K562 (cell line): Measurements from ENCODE around the gene LTBR. TPM values are rescaled to one million over a fixed set of nuclear protein-coding genes. Genes with fewer than 3 reads are reported as not detected.

Experiments
- BHLHE40 ChIP-seq: IDR thresholded peaks from 2 replicates; pipeline ENCODE4 v1.6.1; 2011; ENCODE audit warnings: low read length, improper control_type of control experiment
- CREM ChIP-seq: IDR thresholded peaks from 2 replicates; pipeline ENCODE4 v1.6.1; 2014; ENCODE audit warnings: antibody characterized with exemption, low read depth
- EGR1 ChIP-seq: fragments of 450-650 bp; conservative IDR thresholded peaks from 2 replicates; pipeline ENCODE4 v1.6.1; 2017; ENCODE audit warnings: mild to moderate bottlenecking
- FOXP1 ChIP-seq: sonication (generic); formaldehyde crosslinking; IDR thresholded peaks from 2 replicates; pipeline ENCODE4 v1.8.0; 2022; ENCODE audit warnings: mild to moderate bottlenecking, missing genetic modification reagents
- HLTF ChIP-seq: fragments of 450-650 bp; IDR thresholded peaks from 2 replicates; pipeline ENCODE4 v1.6.1; 2016
- L3MBTL2 ChIP-seq: fragments of 450-650 bp; IDR thresholded peaks from 2 replicates; pipeline ENCODE4 v1.6.1; 2016; ENCODE audit warnings: mild to moderate bottlenecking, moderate library complexity
- PCBP2 ChIP-seq: fragments of 200-400 bp; formaldehyde crosslinking; IDR thresholded peaks from 2 replicates; pipeline ENCODE4 v1.6.1; 2018; ENCODE audit warnings: low read length, low read depth, mild to moderate bottlenecking, moderate library complexity; ENCODE audit not compliant: poor library complexity, severe bottlenecking
- POLR3G ChIP-seq: IDR thresholded peaks from 2 replicates; pipeline ENCODE4 v1.6.1; 2011; ENCODE audit not compliant: insufficient read length, insufficient replicate concordance; ENCODE audit errors: extremely low read depth
- SREBF1 ChIP-seq: fragments of 150-350 bp; IDR thresholded peaks from 2 replicates; pipeline ENCODE4 v1.6.1; 2014; ENCODE audit warnings: antibody characterized with exemption, low read depth, low read length, borderline replicate concordance
- TEAD1 ChIP-seq, 2 experiments: fragments of 450-650 bp in 1 of 2; sonication (generic) in 1 of 2; formaldehyde crosslinking; IDR thresholded peaks; 2 replicates each; pipeline versions ENCODE4 v1.4.0 to v1.8.0; 2020 to 2022; ENCODE audit warnings: mild to moderate bottlenecking in 2 of 2, missing genetic modification reagents in 1 of 2
- TEAD2 ChIP-seq: fragments of 450-650 bp; IDR thresholded peaks from 2 replicates; pipeline ENCODE4 v1.6.1; 2016; ENCODE audit warnings: missing genetic modification characterization, control low read depth, missing compliant biosample characterization
- TEAD4 ChIP-seq, 2 experiments: sonication (generic) in 1 of 2; formaldehyde crosslinking in 1 of 2; IDR thresholded peaks; 2 replicates each; pipeline versions ENCODE4 v1.6.1 to v1.8.0; 2012 to 2022; ENCODE audit warnings: borderline replicate concordance in 1 of 2, inconsistent platforms in 1 of 2, low read length in 1 of 2, mild to moderate bottlenecking in 1 of 2, missing genetic modification reagents in 1 of 2
- ZNF232 ChIP-seq: sonication (generic); formaldehyde crosslinking; IDR thresholded peaks from 2 replicates; pipeline ENCODE4 v1.8.0; 2022; ENCODE audit warnings: mild to moderate bottlenecking, missing genetic modification reagents
- ZNF431 ChIP-seq: sonication (generic); formaldehyde crosslinking; IDR thresholded peaks from 2 replicates; pipeline ENCODE4 v1.8.0; 2022; ENCODE audit warnings: mild to moderate bottlenecking, missing genetic modification reagents
- polyA plus RNA-seq, 8 experiments: library from polyadenylated mRNA; depleted of rRNA in 4 of 8; stranded (reverse) in 5 of 8; unstranded in 3 of 8; fragments of >200 nt; fragmentation: Nextera tagmentation in 2 of 8; fragmentation: Illumina TruSeq in 1 of 8; extraction: Ambion mirVana in 2 of 8; extraction: Trizol in 1 of 8; gene quantifications; 2 replicates each; pipeline versions ENCODE4 v1.2.1 to v1.2.3, GENCODE V29; 2011 to 2014; ENCODE audit warnings: inconsistent platforms in 1 of 8, missing spikeins in 1 of 8
- total RNA-seq, 7 experiments: library from RNA; depleted of rRNA in 6 of 7; stranded (reverse); fragments of >200 nt in 6 of 7; fragmentation: Illumina TruSeq in 2 of 7; extraction: Trizol in 2 of 7; gene quantifications; 2 replicates each; pipeline versions ENCODE4 v1.2.1 to v1.2.3, GENCODE V29; 2011 to 2021; ENCODE audit warnings: low replicate concordance in 1 of 7
- TF ChIP-seq, protein P1 (sequence below): fragments of 450-650 bp; IDR thresholded peaks from 2 replicates; pipeline ENCODE4 v1.6.1; 2017; ENCODE audit warnings: antibody characterized with exemption, mild to moderate bottlenecking
- TF ChIP-seq, protein P2 (sequence below): sonication (generic); formaldehyde crosslinking; IDR thresholded peaks from 2 replicates; pipeline ENCODE4 v1.8.0; 2022; ENCODE audit warnings: mild to moderate bottlenecking, missing genetic modification reagents
- TF ChIP-seq, protein P3 (sequence below), 2 experiments: fragments of 450-650 bp; IDR thresholded peaks; 2 replicates each; pipeline ENCODE4 v1.6.1; 2018; ENCODE audit warnings: mild to moderate bottlenecking in 2 of 2, low read depth in 1 of 2; ENCODE audit not compliant: partially characterized antibody in 2 of 2
- TF ChIP-seq, protein P4 (sequence below): sonication (generic); formaldehyde crosslinking; IDR thresholded peaks from 2 replicates; pipeline ENCODE4 v1.9.0; 2022; ENCODE audit warnings: mild to moderate bottlenecking, missing genetic modification reagents

The LTBR gene
- total and polyA plus RNA-seq, 9 of the 15 experiments (the other 6 are each of a cell fraction or from before 2014, with no cell fraction given), result 0.96 to 69.0 (median 35.3) TPM

DNA sequence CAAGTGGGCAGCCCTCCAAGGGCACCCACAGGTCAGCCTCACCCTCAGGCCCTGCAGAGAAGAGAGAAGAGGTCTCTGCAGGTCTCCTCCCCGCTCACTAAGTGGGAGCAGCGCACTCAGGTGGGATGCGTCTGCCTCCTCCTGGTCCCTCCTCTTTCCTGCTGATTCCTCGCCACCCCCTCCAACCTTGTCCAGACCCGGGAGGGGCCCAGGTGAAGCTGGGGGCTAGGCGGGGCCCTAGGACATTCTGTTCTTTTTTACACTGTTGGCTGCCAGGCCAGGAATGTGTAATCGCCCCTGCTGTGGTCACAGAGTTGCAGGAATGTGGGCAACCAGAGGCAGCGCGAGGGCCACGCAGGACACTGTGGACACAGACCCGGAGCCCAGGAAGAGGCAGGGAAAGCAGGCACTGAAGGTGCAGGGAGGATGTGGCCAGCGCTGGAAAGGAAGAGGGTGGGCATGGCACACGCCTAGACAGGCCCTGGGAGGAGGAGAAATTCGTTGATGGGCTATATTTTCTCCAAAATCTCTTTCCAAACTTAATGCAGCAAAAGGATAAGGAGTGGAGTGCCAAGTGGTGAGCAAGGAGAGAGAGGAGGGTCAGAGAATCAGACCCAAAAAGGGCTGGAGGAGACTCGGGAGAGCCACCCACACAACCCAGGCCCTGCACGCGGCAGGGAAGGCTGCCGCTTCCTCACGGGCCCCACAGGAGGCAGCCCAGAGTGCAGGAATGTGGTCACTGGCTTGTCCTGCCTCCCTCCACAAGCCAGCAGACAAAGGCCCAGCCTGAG is 7.7 kb upstream of the LTBR start (continued):
- TF ChIP-seq, protein P1, sequence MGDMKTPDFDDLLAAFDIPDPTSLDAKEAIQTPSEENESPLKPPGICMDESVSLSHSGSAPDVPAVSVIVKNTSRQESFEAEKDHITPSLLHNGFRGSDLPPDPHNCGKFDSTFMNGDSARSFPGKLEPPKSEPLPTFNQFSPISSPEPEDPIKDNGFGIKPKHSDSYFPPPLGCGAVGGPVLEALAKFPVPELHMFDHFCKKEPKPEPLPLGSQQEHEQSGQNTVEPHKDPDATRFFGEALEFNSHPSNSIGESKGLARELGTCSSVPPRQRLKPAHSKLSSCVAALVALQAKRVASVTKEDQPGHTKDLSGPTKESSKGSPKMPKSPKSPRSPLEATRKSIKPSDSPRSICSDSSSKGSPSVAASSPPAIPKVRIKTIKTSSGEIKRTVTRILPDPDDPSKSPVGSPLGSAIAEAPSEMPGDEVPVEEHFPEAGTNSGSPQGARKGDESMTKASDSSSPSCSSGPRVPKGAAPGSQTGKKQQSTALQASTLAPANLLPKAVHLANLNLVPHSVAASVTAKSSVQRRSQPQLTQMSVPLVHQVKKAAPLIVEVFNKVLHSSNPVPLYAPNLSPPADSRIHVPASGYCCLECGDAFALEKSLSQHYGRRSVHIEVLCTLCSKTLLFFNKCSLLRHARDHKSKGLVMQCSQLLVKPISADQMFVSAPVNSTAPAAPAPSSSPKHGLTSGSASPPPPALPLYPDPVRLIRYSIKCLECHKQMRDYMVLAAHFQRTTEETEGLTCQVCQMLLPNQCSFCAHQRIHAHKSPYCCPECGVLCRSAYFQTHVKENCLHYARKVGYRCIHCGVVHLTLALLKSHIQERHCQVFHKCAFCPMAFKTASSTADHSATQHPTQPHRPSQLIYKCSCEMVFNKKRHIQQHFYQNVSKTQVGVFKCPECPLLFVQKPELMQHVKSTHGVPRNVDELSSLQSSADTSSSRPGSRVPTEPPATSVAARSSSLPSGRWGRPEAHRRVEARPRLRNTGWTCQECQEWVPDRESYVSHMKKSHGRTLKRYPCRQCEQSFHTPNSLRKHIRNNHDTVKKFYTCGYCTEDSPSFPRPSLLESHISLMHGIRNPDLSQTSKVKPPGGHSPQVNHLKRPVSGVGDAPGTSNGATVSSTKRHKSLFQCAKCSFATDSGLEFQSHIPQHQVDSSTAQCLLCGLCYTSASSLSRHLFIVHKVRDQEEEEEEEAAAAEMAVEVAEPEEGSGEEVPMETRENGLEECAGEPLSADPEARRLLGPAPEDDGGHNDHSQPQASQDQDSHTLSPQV, result 0 out of 2 replicates have a peak, but pooled peaks have one; percentile 13
- TF ChIP-seq, protein P2, sequence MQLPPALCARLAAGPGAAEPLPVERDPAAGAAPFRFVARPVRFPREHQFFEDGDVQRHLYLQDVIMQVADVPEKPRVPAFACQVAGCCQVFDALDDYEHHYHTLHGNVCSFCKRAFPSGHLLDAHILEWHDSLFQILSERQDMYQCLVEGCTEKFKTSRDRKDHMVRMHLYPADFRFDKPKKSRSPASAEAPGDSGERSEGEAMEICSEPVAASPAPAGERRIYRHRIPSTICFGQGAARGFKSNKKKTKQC (CRISPR knock-in tag), result 0 out of 2 replicates have a peak, but pooled peaks have one; percentile 41
- peak; percentile 28; the same call in 1 of the 2 replicates for TF ChIP-seq TEAD4 (IDR thresholded peaks at IDR 0.05; ENCODE audit: low read length)
- TF ChIP-seq TEAD4 (CRISPR knock-in tag; IDR thresholded peaks at IDR 0.05; ENCODE audit: borderline replicate concordance), result peak; percentile 89
- TF ChIP-seq TEAD1 (CRISPR knock-in tag; IDR thresholded peaks at IDR 0.05), result peak in 1 of 2 experiments; percentile 94; a peak in 1 of 4 replicates
- peak; percentile 84; the same call in 1 of the 2 replicates for TF ChIP-seq FOXP1 (CRISPR knock-in tag)
- TF ChIP-seq, protein P3, sequence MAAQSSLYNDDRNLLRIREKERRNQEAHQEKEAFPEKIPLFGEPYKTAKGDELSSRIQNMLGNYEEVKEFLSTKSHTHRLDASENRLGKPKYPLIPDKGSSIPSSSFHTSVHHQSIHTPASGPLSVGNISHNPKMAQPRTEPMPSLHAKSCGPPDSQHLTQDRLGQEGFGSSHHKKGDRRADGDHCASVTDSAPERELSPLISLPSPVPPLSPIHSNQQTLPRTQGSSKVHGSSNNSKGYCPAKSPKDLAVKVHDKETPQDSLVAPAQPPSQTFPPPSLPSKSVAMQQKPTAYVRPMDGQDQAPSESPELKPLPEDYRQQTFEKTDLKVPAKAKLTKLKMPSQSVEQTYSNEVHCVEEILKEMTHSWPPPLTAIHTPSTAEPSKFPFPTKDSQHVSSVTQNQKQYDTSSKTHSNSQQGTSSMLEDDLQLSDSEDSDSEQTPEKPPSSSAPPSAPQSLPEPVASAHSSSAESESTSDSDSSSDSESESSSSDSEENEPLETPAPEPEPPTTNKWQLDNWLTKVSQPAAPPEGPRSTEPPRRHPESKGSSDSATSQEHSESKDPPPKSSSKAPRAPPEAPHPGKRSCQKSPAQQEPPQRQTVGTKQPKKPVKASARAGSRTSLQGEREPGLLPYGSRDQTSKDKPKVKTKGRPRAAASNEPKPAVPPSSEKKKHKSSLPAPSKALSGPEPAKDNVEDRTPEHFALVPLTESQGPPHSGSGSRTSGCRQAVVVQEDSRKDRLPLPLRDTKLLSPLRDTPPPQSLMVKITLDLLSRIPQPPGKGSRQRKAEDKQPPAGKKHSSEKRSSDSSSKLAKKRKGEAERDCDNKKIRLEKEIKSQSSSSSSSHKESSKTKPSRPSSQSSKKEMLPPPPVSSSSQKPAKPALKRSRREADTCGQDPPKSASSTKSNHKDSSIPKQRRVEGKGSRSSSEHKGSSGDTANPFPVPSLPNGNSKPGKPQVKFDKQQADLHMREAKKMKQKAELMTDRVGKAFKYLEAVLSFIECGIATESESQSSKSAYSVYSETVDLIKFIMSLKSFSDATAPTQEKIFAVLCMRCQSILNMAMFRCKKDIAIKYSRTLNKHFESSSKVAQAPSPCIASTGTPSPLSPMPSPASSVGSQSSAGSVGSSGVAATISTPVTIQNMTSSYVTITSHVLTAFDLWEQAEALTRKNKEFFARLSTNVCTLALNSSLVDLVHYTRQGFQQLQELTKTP (IDR thresholded peaks at IDR 0.05; ENCODE audit: low read depth in 1 of 2, partially characterized antibody in 2 of 2), result no peak
- 0 out of 2 replicates have a peak, but pooled peaks have one; percentile 17 for TF ChIP-seq CREM
- TF ChIP-seq PCBP2, result no peak
- TF ChIP-seq, protein P4, sequence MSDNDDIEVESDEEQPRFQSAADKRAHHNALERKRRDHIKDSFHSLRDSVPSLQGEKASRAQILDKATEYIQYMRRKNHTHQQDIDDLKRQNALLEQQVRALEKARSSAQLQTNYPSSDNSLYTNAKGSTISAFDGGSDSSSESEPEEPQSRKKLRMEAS (CRISPR knock-in tag), result peak; percentile 97
- peak; percentile 47; the same call in 1 of the 2 replicates for TF ChIP-seq TEAD2 (tag)
- no peak for TF ChIP-seq SREBF1
- 0 out of 2 replicates have a peak, but pooled peaks have one; percentile 22 for TF ChIP-seq ZNF431 (CRISPR knock-in tag)
- TF ChIP-seq HLTF, result no peak
- TF ChIP-seq EGR1, result peak; percentile 64
- no peak for TF ChIP-seq POLR3G
- peak; percentile 80 for TF ChIP-seq L3MBTL2
- TF ChIP-seq BHLHE40, result peak; percentile 52; the same call in 1 of the 2 replicates
- TF ChIP-seq ZNF232 (CRISPR knock-in tag), result 0 out of 2 replicates have a peak, but pooled peaks have one; percentile 48
